K562 (cell line): ENCODE data around the gene DMWD. TPM values are rescaled to one million over a fixed set of nuclear protein-coding genes. Genes with fewer than 3 reads are reported as not detected.
A peak's percentile ranks its signal among the peaks of the same experiment; 100 is the strongest.

Source experiments
- BRD9 ChIP-seq: fragments of 450-650 bp; IDR thresholded peaks from 2 replicates; pipeline ENCODE4 v1.6.1; 2018; ENCODE audit warnings: low read depth; ENCODE audit not compliant: partially characterized antibody
- ESRRA ChIP-seq: fragments of 450-650 bp; IDR thresholded peaks from 2 replicates; pipeline ENCODE4 v1.6.1; 2014; ENCODE audit warnings: low read depth, mild to moderate bottlenecking, moderate library complexity, borderline replicate concordance
- ETV5 ChIP-seq: sonication (generic); formaldehyde crosslinking; IDR thresholded peaks from 2 replicates; pipeline ENCODE4 v1.4.0; 2020; ENCODE audit warnings: low read depth, mild to moderate bottlenecking, missing genetic modification reagents
- HNRNPH1 ChIP-seq: fragments of 200-400 bp; formaldehyde crosslinking; optimal IDR thresholded peaks from 2 replicates; pipeline ENCODE3; 2017; ENCODE audit warnings: low read depth, mild to moderate bottlenecking, low read length, moderate library complexity
- ILK ChIP-seq: fragments of 450-650 bp; IDR thresholded peaks from 2 replicates; pipeline ENCODE4 v1.6.1; 2016; ENCODE audit warnings: missing genetic modification characterization, low read depth, mild to moderate bottlenecking, missing compliant biosample characterization, moderate library complexity, borderline replicate concordance
- RBFOX2 ChIP-seq: fragments of 200-400 bp; formaldehyde crosslinking; IDR thresholded peaks from 2 replicates; pipeline ENCODE4 v1.6.1; 2017; ENCODE audit warnings: low read depth, mild to moderate bottlenecking, low read length, moderate library complexity
- RBM15 ChIP-seq: fragments of 200-400 bp; formaldehyde crosslinking; IDR thresholded peaks from 2 replicates; pipeline ENCODE4 v1.6.1; 2018; ENCODE audit warnings: mild to moderate bottlenecking, low read length, moderate library complexity; ENCODE audit not compliant: insufficient read depth
- RBM34 ChIP-seq: fragments of 200-400 bp; formaldehyde crosslinking; IDR thresholded peaks from 2 replicates; pipeline ENCODE4 v1.6.1; 2018; ENCODE audit warnings: low read length, borderline replicate concordance; ENCODE audit not compliant: insufficient read depth
- RFX5 ChIP-seq: IDR thresholded peaks from 2 replicates; pipeline ENCODE4 v1.6.1; 2011; ENCODE audit warnings: low read depth, mild to moderate bottlenecking, improper control_type of control experiment, low read length
- SIN3B ChIP-seq: fragments of 450-650 bp; IDR thresholded peaks from 2 replicates; pipeline ENCODE4 v1.6.1; 2017; ENCODE audit warnings: low read depth, mild to moderate bottlenecking, moderate library complexity
- polyA plus RNA-seq, 8 experiments: library from polyadenylated mRNA; depleted of rRNA in 4 of 8; stranded (reverse) in 5 of 8; unstranded in 3 of 8; fragments of >200 nt; fragmentation: Nextera tagmentation in 2 of 8; fragmentation: Illumina TruSeq in 1 of 8; extraction: Ambion mirVana in 2 of 8; extraction: Trizol in 1 of 8; gene quantifications; 2 replicates each; pipeline versions ENCODE4 v1.2.1 to v1.2.3, GENCODE V29; 2011 to 2014; ENCODE audit warnings: inconsistent platforms in 1 of 8, missing spikeins in 1 of 8
- total RNA-seq, 7 experiments: library from RNA; depleted of rRNA in 6 of 7; stranded (reverse); fragments of >200 nt in 6 of 7; fragmentation: Illumina TruSeq in 2 of 7; extraction: Trizol in 2 of 7; gene quantifications; 2 replicates each; pipeline versions ENCODE4 v1.2.1 to v1.2.3, GENCODE V29; 2011 to 2021; ENCODE audit warnings: low replicate concordance in 1 of 7
- TF ChIP-seq, protein P1 (sequence below): fragments of 450-650 bp; formaldehyde crosslinking; conservative IDR thresholded peaks from 2 replicates; pipeline ENCODE4 v1.4.0; 2022; ENCODE audit warnings: mild to moderate bottlenecking, missing genetic modification characterization
- TF ChIP-seq, protein P2 (sequence below): IDR thresholded peaks from 2 replicates; pipeline ENCODE4 v1.6.1; 2012; ENCODE audit warnings: low read depth, low read length, improper control_type of control experiment, borderline replicate concordance
- TF ChIP-seq, protein P3 (sequence below): fragments of 450-650 bp; formaldehyde crosslinking; IDR thresholded peaks from 2 replicates; pipeline ENCODE4 v1.4.0; 2022; ENCODE audit warnings: missing genetic modification characterization
- TF ChIP-seq, protein P4 (sequence below): sonication (generic); formaldehyde crosslinking; IDR thresholded peaks from 2 replicates; pipeline ENCODE4 v1.8.0; 2022; ENCODE audit warnings: mild to moderate bottlenecking, missing genetic modification reagents
- TF ChIP-seq, protein P5 (sequence below): fragments of 250-450 bp; sonication (Bioruptor Pico); IDR thresholded peaks from 2 replicates; pipeline ENCODE4 v1.8.0; 2021; ENCODE audit warnings: moderate library complexity, mild to moderate bottlenecking, inconsistent platforms

Gene DMWD
- total and polyA plus RNA-seq, 9 of the 15 experiments (the other 6 are each of a cell fraction or from before 2014, with no cell fraction given): 4.7 to 54.6 (median 19.0) TPM

GRCh38 chr19:45768984-45769782 lies 23.5 kb downstream of the DMWD start, which contains the start of gene SIX5 (continued):
- TF ChIP-seq, protein P1, sequence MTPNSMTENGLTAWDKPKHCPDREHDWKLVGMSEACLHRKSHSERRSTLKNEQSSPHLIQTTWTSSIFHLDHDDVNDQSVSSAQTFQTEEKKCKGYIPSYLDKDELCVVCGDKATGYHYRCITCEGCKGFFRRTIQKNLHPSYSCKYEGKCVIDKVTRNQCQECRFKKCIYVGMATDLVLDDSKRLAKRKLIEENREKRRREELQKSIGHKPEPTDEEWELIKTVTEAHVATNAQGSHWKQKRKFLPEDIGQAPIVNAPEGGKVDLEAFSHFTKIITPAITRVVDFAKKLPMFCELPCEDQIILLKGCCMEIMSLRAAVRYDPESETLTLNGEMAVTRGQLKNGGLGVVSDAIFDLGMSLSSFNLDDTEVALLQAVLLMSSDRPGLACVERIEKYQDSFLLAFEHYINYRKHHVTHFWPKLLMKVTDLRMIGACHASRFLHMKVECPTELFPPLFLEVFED (CRISPR knock-in tag): no peak
- TF ChIP-seq, protein P2, sequence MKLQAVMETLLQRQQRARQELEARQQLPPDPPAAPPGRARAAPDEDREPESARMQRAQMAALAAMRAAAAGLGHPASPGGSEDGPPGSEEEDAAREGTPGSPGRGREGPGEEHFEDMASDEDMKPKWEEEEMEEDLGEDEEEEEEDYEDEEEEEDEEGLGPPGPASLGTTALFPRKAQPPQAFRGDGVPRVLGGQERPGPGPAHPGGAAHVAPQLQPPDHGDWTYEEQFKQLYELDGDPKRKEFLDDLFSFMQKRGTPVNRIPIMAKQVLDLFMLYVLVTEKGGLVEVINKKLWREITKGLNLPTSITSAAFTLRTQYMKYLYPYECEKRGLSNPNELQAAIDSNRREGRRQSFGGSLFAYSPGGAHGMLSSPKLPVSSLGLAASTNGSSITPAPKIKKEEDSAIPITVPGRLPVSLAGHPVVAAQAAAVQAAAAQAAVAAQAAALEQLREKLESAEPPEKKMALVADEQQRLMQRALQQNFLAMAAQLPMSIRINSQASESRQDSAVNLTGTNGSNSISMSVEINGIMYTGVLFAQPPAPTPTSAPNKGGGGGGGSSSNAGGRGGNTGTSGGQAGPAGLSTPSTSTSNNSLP: no peak
- TF ChIP-seq, protein P3, sequence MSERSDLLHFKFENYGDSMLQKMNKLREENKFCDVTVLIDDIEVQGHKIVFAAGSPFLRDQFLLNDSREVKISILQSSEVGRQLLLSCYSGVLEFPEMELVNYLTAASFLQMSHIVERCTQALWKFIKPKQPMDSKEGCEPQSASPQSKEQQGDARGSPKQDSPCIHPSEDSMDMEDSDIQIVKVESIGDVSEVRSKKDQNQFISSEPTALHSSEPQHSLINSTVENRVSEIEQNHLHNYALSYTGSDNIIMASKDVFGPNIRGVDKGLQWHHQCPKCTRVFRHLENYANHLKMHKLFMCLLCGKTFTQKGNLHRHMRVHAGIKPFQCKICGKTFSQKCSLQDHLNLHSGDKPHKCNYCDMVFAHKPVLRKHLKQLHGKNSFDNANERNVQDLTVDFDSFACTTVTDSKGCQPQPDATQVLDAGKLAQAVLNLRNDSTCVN (CRISPR knock-in tag): no peak
- peak; percentile 85 for TF ChIP-seq BRD9
- no peak for TF ChIP-seq HNRNPH1
- no peak for TF ChIP-seq RBM15
- TF ChIP-seq, protein P4, sequence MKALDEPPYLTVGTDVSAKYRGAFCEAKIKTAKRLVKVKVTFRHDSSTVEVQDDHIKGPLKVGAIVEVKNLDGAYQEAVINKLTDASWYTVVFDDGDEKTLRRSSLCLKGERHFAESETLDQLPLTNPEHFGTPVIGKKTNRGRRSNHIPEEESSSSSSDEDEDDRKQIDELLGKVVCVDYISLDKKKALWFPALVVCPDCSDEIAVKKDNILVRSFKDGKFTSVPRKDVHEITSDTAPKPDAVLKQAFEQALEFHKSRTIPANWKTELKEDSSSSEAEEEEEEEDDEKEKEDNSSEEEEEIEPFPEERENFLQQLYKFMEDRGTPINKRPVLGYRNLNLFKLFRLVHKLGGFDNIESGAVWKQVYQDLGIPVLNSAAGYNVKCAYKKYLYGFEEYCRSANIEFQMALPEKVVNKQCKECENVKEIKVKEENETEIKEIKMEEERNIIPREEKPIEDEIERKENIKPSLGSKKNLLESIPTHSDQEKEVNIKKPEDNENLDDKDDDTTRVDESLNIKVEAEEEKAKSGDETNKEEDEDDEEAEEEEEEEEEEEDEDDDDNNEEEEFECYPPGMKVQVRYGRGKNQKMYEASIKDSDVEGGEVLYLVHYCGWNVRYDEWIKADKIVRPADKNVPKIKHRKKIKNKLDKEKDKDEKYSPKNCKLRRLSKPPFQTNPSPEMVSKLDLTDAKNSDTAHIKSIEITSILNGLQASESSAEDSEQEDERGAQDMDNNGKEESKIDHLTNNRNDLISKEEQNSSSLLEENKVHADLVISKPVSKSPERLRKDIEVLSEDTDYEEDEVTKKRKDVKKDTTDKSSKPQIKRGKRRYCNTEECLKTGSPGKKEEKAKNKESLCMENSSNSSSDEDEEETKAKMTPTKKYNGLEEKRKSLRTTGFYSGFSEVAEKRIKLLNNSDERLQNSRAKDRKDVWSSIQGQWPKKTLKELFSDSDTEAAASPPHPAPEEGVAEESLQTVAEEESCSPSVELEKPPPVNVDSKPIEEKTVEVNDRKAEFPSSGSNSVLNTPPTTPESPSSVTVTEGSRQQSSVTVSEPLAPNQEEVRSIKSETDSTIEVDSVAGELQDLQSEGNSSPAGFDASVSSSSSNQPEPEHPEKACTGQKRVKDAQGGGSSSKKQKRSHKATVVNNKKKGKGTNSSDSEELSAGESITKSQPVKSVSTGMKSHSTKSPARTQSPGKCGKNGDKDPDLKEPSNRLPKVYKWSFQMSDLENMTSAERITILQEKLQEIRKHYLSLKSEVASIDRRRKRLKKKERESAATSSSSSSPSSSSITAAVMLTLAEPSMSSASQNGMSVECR (CRISPR knock-in tag): peak; percentile 98
- TF ChIP-seq, protein P5, sequence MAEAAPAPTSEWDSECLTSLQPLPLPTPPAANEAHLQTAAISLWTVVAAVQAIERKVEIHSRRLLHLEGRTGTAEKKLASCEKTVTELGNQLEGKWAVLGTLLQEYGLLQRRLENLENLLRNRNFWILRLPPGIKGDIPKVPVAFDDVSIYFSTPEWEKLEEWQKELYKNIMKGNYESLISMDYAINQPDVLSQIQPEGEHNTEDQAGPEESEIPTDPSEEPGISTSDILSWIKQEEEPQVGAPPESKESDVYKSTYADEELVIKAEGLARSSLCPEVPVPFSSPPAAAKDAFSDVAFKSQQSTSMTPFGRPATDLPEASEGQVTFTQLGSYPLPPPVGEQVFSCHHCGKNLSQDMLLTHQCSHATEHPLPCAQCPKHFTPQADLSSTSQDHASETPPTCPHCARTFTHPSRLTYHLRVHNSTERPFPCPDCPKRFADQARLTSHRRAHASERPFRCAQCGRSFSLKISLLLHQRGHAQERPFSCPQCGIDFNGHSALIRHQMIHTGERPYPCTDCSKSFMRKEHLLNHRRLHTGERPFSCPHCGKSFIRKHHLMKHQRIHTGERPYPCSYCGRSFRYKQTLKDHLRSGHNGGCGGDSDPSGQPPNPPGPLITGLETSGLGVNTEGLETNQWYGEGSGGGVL: no peak
- no peak for TF ChIP-seq RBM34
- TF ChIP-seq RFX5: no peak
- TF ChIP-seq ESRRA: peak; percentile 63; the same call in 1 of the 2 replicates
- TF ChIP-seq SIN3B: no peak
- TF ChIP-seq RBFOX2: peak; percentile 67
- no peak for TF ChIP-seq ETV5 (CRISPR knock-in tag)
- no peak for TF ChIP-seq ILK (tag)
